T1000 (cell line): Measurements from ENCODE around the gene VPS37C.

Experiments
- DNase-seq: peaks from one replicate; lab custom pipeline; 2025; ENCODE audit warnings: mixed read lengths; lab: John Stamatoyannopoulos, UW

The VPS37C gene

GRCh38 chr11:61132646-61133045, 28.6 kb downstream of the VPS37C start:
- DNase-seq, result no peak

DNA sequence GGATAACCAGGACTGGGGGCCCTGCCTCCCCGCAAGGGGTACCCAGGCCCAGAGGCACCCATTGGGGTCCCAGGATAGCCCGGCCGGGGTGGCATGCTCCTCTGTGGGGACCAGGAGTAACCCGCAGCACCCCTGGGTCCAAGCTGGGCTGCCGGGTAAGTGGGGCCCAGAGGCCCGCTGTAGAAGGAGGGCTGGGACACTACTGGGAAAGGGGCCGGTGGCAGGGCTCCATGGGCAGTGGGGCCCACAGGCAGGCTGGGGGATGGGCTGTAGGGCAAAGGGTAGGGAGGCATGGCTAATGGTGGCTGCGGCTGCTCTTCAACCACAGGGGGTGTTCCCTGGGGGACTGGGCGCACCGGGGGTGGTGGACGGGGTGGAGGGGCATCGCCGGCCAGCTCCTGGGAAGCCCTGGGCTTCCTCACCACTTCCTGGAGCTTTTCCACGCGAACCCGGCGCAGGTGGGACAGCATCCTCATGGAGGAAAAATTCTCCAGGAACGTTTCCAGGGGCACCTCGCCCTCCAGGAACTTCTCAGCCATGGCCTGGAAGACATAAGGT, 29.1 kb downstream of the VPS37C start:
- no peak for DNase-seq

- DNase-seq, result no peak
Observed at GRCh38 chr11:61131586-61131985, 29.6 kb downstream of the VPS37C start.

GRCh38 chr11:61131186-61131585, 30.0 kb downstream of the VPS37C start:
- DNase-seq, result no peak

DNA sequence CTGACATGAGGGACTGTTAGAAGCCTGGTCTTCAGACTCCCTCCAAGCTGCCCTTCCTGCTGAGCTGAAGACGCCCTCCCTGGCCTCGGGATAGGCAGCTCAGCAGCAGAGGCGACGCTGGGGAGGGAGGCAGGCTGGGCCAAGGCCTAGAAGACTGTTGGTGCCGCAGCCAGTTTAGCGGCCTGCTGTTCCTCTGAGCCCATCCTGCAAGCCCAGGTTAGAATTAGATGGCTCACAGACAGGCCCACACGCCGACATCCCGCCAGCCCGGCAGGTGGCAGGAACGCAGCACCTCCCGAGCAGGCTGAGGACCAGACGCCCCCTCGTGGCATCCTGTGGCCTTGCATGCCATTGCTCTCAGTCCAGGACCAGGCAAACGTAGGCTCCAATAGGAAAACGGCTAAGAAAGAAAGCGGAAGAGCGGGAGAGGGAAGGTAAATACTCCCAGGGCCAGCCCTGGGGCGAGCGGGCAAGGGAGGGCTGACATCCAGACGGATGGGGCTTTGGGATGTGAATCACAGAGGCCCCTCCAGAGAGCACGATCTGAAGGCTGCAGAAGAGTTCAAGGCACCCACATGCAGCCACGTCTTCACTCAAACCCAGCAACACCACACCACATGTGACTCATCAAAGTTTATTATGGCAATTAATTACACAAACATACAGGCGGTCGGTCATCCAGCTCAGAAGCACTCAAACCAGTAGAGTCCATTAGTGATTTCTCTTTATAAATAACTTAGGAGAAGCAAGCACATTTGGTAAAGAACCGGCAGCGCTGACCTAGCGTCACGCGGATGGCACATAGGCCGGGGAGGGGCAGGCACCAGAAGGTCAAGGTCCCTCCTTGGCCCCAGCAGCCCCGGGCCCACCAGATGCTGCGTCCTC, 31.3 kb downstream of the VPS37C start:
- no peak for DNase-seq

DNA sequence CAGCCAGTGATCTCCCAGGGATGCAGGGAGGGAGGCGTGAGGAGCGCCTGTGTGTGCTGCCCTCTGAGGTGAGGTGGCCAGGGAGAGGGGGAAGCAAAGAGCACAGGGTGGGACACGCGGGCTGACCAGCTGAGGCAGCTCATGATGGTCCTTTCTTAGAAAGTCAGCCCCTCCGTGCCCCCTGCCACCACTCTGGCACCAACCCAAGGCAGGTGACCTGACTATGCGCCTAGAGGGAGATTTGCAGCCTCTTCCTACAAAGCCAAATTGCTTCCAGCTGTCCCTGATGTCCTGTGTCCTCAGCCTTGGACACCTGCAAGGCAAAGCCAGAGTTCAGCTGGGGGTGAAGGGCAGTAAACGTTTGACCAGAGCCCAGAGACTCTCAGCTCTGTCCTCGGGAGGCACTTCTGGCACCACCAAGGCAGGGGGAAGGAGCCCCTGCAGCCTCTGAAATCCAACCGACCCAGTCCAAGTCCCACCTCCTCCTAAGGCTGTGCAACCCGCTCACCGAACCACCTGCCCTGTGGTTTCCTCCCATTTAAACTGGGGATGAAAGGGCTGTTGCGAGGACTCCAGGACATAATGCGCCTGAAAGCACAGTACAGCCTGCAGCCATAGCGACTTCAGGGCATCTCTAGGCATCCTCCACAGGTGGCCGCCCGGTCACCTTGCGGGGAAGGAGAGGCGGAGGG, 32.1 kb downstream of the VPS37C start:
- no peak for DNase-seq

DNA sequence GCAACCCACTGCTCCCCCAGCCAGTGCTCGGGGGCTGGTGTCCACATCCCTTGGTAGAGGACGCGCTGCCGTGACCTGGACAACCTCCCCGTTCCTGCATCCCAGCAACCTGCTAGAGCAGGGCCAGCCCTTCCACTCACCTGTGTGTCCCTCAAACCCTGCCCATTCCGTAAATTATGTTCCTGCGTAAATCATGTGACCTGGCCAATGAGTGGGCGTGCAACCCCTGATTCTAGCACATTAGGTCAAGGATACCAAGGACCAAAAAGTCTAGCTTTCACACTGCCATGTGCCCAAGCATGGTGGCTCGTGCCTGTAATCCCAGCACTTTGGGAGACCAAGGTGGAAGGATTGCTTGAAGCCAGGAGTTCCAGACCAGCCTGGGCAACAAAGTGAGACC, 33.2 kb downstream of the VPS37C start:
- no peak for DNase-seq

DNA sequence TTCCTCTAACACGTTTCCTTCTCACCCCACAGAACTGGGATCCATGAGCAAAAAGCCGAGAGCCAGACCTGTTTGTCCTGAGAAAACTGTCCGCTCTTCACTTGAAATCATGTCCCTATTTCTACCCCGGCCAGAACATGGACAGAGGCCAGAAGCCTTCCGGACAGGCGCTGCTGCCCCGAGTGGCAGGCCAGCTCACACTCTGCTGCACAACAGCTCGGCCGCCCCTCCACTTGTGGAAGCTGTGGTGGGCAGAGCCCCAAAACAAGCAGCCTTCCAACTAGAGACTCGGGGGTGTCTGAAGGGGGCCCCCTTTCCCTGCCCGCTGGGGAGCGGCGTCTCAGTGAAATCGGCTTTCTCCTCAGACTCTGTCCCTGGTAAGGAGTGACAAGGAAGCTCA, 35.0 kb downstream of the VPS37C start:
- no peak for DNase-seq

DNA sequence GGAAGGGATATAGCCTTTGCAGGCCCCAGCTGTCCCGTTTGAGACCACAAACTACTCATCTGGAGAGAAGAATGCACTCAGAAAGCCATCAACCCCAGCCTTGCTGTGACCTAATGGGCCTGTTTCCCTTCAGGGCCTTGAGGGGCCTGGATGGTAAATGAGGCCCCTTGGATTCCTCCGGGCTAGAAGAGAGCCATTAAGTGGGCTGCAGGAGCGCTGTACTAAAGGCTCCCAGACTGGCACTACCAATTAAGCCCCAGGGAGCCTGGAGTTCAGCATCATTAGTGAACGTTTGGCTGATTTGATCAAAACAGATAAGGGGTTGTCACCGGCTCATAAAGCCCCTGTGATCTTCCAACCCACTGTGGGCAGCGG, 35.9 kb downstream of the VPS37C start:
- no peak for DNase-seq

DNA sequence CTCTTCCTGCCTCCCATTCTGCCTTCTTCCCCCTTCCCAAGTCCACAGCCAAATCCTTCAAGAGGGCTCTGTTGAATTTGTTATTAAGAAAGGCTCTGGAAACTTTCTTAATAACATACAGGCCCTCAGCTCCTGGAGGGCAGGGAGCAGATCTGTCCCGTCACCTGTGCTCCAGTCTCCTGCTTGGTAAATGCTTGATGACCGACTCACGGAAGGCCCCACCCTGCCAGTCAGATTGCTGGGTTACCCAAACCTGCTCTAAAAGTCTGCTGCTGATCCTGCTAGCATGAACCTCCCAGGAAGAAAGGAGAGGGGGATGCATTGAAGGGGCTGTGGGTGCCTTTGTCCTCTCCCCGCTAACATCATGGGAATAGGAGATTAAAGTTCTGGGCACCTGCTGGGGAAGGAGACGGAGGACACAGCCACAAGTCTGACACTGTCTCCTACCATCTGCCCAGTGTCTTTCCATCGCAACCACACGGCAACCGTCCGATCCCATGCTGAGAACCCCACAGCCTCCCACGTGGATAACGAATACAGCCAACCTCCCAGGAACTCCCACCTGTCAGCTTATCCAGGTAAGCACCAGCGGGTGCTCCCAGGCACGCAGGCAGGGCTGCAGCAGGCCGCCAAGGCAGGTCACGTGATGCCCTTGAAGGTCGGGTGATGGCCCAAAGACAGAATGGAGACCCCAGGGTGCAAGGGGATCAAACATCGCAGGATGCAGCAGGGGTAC, 36.5 kb downstream of the VPS37C start:
- no peak for DNase-seq

- DNase-seq, result no peak
Observed at GRCh38 chr11:61123775-61124571, 37.3 kb downstream of the VPS37C start.

DNA sequence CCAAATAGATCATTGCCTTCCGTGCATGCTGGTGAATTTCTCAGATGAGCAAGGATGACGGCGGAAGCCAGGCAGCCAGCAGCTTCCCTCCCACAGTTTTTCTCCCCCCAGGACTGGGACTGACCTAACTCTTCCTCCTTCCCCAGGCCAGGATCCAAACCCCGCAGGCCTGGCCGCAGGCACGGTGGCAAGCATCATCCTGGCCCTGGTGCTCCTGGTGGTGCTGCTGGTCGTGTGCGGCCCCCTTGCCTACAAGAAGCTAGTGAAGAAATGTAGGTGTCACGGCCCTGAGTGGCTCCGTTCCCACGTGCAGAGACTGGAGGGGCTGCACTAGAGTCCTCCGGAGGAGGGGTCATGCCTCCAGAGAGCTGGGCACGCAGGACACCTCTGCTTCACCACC, 38.5 kb downstream of the VPS37C start:
- no peak for DNase-seq

DNA sequence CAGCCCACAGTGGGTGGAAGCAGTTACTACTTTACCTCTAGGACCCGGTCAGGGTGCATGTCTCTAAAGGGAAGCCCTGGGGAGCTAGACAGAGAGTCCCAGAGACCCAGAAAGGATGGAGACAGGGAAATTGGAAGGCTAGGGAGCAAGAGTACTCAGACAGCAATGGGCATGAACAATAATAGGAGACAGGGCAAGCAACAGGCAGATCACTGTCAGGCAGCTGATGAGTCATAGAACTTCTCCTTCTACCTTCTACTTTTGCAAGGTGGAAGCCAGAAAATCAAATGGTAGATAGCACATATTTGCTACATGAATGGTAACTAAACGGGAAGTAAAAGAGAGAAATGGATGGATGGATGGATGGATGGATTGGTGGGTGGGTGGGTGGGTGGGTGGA, 39.3 kb downstream of the VPS37C start:
- no peak for DNase-seq

- DNase-seq, result no peak
Observed at GRCh38 chr11:61121192-61121831, 39.9 kb downstream of the VPS37C start.

- no peak for DNase-seq
Observed at GRCh38 chr11:61120706-61121191, 40.5 kb downstream of the VPS37C start.

- DNase-seq, result no peak
Observed at GRCh38 chr11:61120099-61120705, 41.0 kb downstream of the VPS37C start.

DNA sequence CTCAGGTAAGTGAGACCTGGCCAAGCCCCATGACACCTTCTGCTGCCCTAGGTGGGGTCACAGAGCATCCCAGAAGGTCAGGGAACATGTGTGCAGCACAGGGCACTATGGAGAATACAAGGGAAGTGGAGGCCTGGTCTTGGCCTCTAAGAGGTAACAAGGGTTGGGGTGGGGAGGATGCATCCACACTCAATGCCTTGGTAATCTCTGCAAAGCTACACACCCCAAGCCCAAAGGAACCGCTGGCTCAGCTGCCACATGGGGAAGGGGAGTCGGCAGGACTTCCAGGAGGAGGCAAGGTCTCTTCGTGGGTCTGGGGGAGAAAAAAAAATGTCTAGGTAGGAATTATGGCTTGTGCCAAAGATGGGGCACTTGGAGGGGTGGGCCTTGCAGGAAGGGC, 41.7 kb downstream of the VPS37C start:
- DNase-seq, result no peak

DNA sequence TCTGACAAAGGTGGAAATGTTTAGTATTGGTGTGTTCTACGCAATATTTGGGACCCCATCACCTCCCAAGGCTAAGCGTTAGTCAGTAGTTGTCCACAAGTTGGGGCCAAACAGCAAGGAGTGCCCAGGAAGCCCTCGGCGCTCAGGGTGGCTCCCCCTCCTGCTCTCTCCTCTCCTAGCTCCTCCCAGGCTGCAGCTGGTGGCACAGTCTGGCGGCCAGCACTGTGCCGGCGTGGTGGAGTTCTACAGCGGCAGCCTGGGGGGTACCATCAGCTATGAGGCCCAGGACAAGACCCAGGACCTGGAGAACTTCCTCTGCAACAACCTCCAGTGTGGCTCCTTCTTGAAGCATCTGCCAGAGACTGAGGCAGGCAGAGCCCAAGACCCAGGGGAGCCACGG, 42.2 kb downstream of the VPS37C start:
- DNase-seq, result no peak

DNA sequence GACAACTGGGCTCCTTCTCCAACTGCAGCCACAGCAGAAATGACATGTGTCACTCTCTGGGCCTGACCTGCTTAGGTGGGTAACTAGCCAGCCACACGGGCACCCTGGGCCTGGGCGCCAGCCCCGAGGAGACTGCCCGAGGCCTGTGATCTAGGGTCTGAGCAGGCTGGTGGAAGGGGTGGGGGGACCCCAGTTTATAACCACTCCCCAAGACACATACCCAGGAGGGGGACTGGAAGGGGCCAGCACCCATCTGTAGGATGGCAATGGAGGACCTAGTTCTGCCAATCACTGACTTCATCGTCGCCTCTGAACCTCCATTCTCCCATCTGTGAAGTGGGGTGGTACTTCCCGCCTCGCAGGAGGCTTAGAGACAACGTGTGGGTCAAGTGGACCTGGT, 42.8 kb downstream of the VPS37C start:
- no peak for DNase-seq

DNA sequence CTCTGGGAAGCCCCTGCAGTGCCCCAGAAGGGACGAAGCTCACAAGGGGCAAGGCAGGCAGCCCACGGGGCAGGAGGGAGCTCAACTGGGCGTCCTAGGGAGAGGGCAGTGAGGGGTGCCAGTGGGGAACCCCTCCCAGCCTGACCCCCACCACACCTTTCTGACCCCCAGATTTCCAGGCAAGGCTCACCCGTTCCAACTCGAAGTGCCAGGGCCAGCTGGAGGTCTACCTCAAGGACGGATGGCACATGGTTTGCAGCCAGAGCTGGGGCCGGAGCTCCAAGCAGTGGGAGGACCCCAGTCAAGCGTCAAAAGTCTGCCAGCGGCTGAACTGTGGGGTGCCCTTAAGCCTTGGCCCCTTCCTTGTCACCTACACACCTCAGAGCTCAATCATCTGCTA, 43.2 kb downstream of the VPS37C start:
- DNase-seq, result no peak

GRCh38 chr11:61117168-61117520, 44.1 kb downstream of the VPS37C start:
- DNase-seq, result no peak
